ENCODE measurements around the gene UBAP2L.
A peak's percentile ranks its signal among the peaks of the same experiment; 100 is the strongest.

UBAP2L gene

GRCh38 chr1:154241703-154242351, 21.1 kb downstream of the UBAP2L start:
- H3K4me3 ChIP-seq (ENCODE audit: low read length), result no peak overlapping the region
- no peak overlapping the region for H3K27ac ChIP-seq (ENCODE audit: low read length)
- H3K36me3 ChIP-seq (ENCODE audit: control insufficient read depth, insufficient read depth, low read length), result peaks cover 28% of the 10 kb centered on the region; the same call in 1 of the 2 replicates
- DNase-seq (ENCODE audit: low read depth, low spot score), result no peak
- no peaks in the 10 kb centered on the region for H3K9me3 ChIP-seq (ENCODE audit: control insufficient read depth, insufficient read depth, low read length)
- H3K27me3 ChIP-seq (ENCODE audit: control insufficient read depth, insufficient read depth, low read length), result no peaks in the 10 kb centered on the region
- no peaks in the 10 kb centered on the region for H3K4me1 ChIP-seq (ENCODE audit: control insufficient read depth, insufficient read depth, low read length)
- no CpG with 5 or more reads among the region's 3 CpGs for WGBS (ENCODE audit: insufficient coverage, insufficient read length)

- Histone ChIP-seq H3K4me1 (ENCODE audit: control insufficient read depth, insufficient read depth, low read length) (no peaks in the 10 kb centered on the region), H3K4me3 (ENCODE audit: low read length) (no peak overlapping the region), H3K9me3 (ENCODE audit: control insufficient read depth, insufficient read depth, low read length) (no peaks in the 10 kb centered on the region), H3K36me3 (ENCODE audit: control insufficient read depth, insufficient read depth, low read length) (peaks cover 51% of the 10 kb centered on the region), H3K27ac (ENCODE audit: low read length) (no peak overlapping the region), H3K27me3 (ENCODE audit: control insufficient read depth, insufficient read depth, low read length) (no peaks in the 10 kb centered on the region)
- WGBS (ENCODE audit: insufficient coverage, insufficient read length), result no CpG with 5 or more reads among the region's 7 CpGs
- no peak for DNase-seq (ENCODE audit: low read depth, low spot score)
These were observed 32.9 kb downstream of the UBAP2L start for GRCh38 chr1:154253671-154254070.

GRCh38 chr1:154256686-154257085, 35.9 kb downstream of the UBAP2L start:
- no peak overlapping the region for H3K4me3 ChIP-seq (ENCODE audit: low read length)
- no peak for DNase-seq (ENCODE audit: low read depth, low spot score)
- no peaks in the 10 kb centered on the region for H3K9me3 ChIP-seq (ENCODE audit: control insufficient read depth, insufficient read depth, low read length)
- H3K27me3 ChIP-seq (ENCODE audit: control insufficient read depth, insufficient read depth, low read length), result no peaks in the 10 kb centered on the region
- H3K36me3 ChIP-seq (ENCODE audit: control insufficient read depth, insufficient read depth, low read length), result peaks cover 55% of the 10 kb centered on the region
- H3K27ac ChIP-seq (ENCODE audit: low read length), result no peak overlapping the region
- no peaks in the 10 kb centered on the region for H3K4me1 ChIP-seq (ENCODE audit: control insufficient read depth, insufficient read depth, low read length)

- H3K4me1 ChIP-seq (ENCODE audit: control insufficient read depth, insufficient read depth, low read length), result no peaks in the 10 kb centered on the region
- DNase-seq (ENCODE audit: low read depth, low spot score), result no peak
- no peaks in the 10 kb centered on the region for H3K9me3 ChIP-seq (ENCODE audit: control insufficient read depth, insufficient read depth, low read length)
- H3K36me3 ChIP-seq (ENCODE audit: control insufficient read depth, insufficient read depth, low read length), result peaks cover 63% of the 10 kb centered on the region
- no peak overlapping the region for H3K4me3 ChIP-seq (ENCODE audit: low read length)
- no peak overlapping the region for H3K27ac ChIP-seq (ENCODE audit: low read length)
- no peaks in the 10 kb centered on the region for H3K27me3 ChIP-seq (ENCODE audit: control insufficient read depth, insufficient read depth, low read length)
- no CpG with 5 or more reads among the region's 2 CpGs for WGBS (ENCODE audit: insufficient coverage, insufficient read length)
These were observed 38.0 kb downstream of the UBAP2L start for GRCh38 chr1:154258784-154259183.

- Histone ChIP-seq H3K27me3 (ENCODE audit: control insufficient read depth, insufficient read depth, low read length) (no peaks in the 10 kb centered on the region), H3K9me3 (ENCODE audit: control insufficient read depth, insufficient read depth, low read length) (no peaks in the 10 kb centered on the region), H3K4me3 (ENCODE audit: low read length) (no peak overlapping the region), H3K27ac (ENCODE audit: low read length) (no peak overlapping the region), H3K36me3 (ENCODE audit: control insufficient read depth, insufficient read depth, low read length) (peaks cover 55% of the 10 kb centered on the region), H3K4me1 (ENCODE audit: control insufficient read depth, insufficient read depth, low read length) (no peaks in the 10 kb centered on the region)
- WGBS (ENCODE audit: insufficient coverage, insufficient read length), result no CpG with 5 or more reads among the region's 1 CpG
- DNase-seq (ENCODE audit: low read depth, low spot score), result no peak
These were observed 39.4 kb downstream of the UBAP2L start for GRCh38 chr1:154260127-154260526.

- Histone ChIP-seq H3K27me3 (ENCODE audit: control insufficient read depth, insufficient read depth, low read length) (no peaks in the 10 kb centered on the region), H3K9me3 (ENCODE audit: control insufficient read depth, insufficient read depth, low read length) (no peaks in the 10 kb centered on the region), H3K27ac (ENCODE audit: low read length) (no peak overlapping the region), H3K4me3 (ENCODE audit: low read length) (no peak overlapping the region), H3K36me3 (ENCODE audit: control insufficient read depth, insufficient read depth, low read length) (peaks cover 34% of the 10 kb centered on the region), H3K4me1 (ENCODE audit: control insufficient read depth, insufficient read depth, low read length) (no peaks in the 10 kb centered on the region)
- no CpG with 5 or more reads among the region's 6 CpGs for WGBS (ENCODE audit: insufficient coverage, insufficient read length)
- DNase-seq (ENCODE audit: low read depth, low spot score), result no peak
These were observed 42.9 kb downstream of the UBAP2L start for GRCh38 chr1:154263465-154264332.

GRCh38 chr1:154264454-154264853, 43.7 kb downstream of the UBAP2L start:
- WGBS (ENCODE audit: insufficient coverage, insufficient read length), result no CpG with 5 or more reads among the region's 1 CpG
- Histone ChIP-seq H3K4me3 (ENCODE audit: low read length) (no peak overlapping the region), H3K9me3 (ENCODE audit: control insufficient read depth, insufficient read depth, low read length) (no peaks in the 10 kb centered on the region), H3K27me3 (ENCODE audit: control insufficient read depth, insufficient read depth, low read length) (no peaks in the 10 kb centered on the region), H3K4me1 (ENCODE audit: control insufficient read depth, insufficient read depth, low read length) (no peaks in the 10 kb centered on the region), H3K36me3 (ENCODE audit: control insufficient read depth, insufficient read depth, low read length) (peaks cover 32% of the 10 kb centered on the region), H3K27ac (ENCODE audit: low read length) (no peak overlapping the region)
- no peak for DNase-seq (ENCODE audit: low read depth, low spot score)

- peaks cover 21% of the 10 kb centered on the region for H3K36me3 ChIP-seq (ENCODE audit: control insufficient read depth, insufficient read depth, low read length)
- no peaks in the 10 kb centered on the region for H3K27me3 ChIP-seq (ENCODE audit: control insufficient read depth, insufficient read depth, low read length)
- H3K27ac ChIP-seq (ENCODE audit: low read length), result no peak overlapping the region
- no peaks in the 10 kb centered on the region for H3K9me3 ChIP-seq (ENCODE audit: control insufficient read depth, insufficient read depth, low read length)
- no peak overlapping the region for H3K4me3 ChIP-seq (ENCODE audit: low read length)
- H3K4me1 ChIP-seq (ENCODE audit: control insufficient read depth, insufficient read depth, low read length), result no peaks in the 10 kb centered on the region
- WGBS (ENCODE audit: insufficient coverage, insufficient read length), result no CpG with 5 or more reads among the region's 4 CpGs
- DNase-seq (ENCODE audit: low read depth, low spot score), result no peak
These were observed 44.8 kb downstream of the UBAP2L start for GRCh38 chr1:154265586-154265985.

GRCh38 chr1:154270833-154271232, 50.1 kb downstream of the UBAP2L start:
- Histone ChIP-seq H3K27ac (ENCODE audit: low read length) (no peak overlapping the region), H3K4me3 (ENCODE audit: low read length) (no peak overlapping the region), H3K4me1 (ENCODE audit: control insufficient read depth, insufficient read depth, low read length) (no peaks in the 10 kb centered on the region), H3K36me3 (ENCODE audit: control insufficient read depth, insufficient read depth, low read length) (peaks cover 6% of the 10 kb centered on the region; the same call in 1 of the 2 replicates), H3K9me3 (ENCODE audit: control insufficient read depth, insufficient read depth, low read length) (no peaks in the 10 kb centered on the region), H3K27me3 (ENCODE audit: control insufficient read depth, insufficient read depth, low read length) (no peaks in the 10 kb centered on the region)
- DNase-seq (ENCODE audit: low read depth, low spot score), result no peak
- WGBS (ENCODE audit: insufficient coverage, insufficient read length), result no CpG with 5 or more reads among the region's 5 CpGs

GRCh38 chr1:154272217-154272998, 51.7 kb downstream of the UBAP2L start, which contains the start of gene HAX1:
TSS of gene HAX1 (plus strand) at chr1:154272629. CDS start at chr1:154272724, 95 bp downstream.
- Histone ChIP-seq H3K4me3 (ENCODE audit: low read length) (peak within 1 kb of the TSS; percentile 86), H3K27ac (ENCODE audit: low read length) (no peak within 1 kb of the TSS), H3K27me3 (ENCODE audit: control insufficient read depth, insufficient read depth, low read length) (no peaks in the 10 kb centered on the region), H3K4me1 (ENCODE audit: control insufficient read depth, insufficient read depth, low read length) (no peaks in the 10 kb centered on the region), H3K36me3 (ENCODE audit: control insufficient read depth, insufficient read depth, low read length) (peaks cover 6% of the 10 kb centered on the region; the same call in 1 of the 2 replicates), H3K9me3 (ENCODE audit: control insufficient read depth, insufficient read depth, low read length) (no peaks in the 10 kb centered on the region)
- WGBS (ENCODE audit: insufficient coverage, insufficient read length), result no CpG with 5 or more reads among the region's 47 CpGs
- peak; percentile 88 for DNase-seq (ENCODE audit: low read depth, low spot score)

All from iPS DF 6.9 (cell line).